ENCODE results near the gene CFAP74. TPM values are rescaled to one million over a fixed set of nuclear protein-coding genes. Genes with fewer than 3 reads are reported as not detected.

Gene CFAP74
- total and polyA plus RNA-seq, 2 of the 13 experiments (the other 11 are each of a cell fraction or from before 2014, with no cell fraction given) = 0.27 to 0.62 TPM

DNA sequence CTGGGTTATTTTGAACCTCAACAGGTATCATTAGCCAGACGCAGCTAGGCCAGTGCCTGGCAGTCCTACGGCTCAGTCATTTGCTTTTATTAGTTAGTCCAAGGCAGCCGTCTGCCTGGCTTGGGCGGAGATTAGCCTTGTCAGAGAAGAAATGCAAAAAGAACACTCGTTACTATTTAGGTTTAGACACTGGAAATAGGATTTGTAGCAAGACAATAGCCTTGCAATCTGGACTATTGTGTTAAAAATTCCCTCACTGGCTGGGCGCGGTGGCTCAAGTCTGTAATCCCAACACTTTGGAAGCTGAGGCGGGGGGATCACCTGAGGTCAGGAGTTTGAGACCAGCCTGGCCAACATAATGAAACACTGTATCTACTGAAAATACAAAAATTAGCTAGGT, 35.7 kb upstream of the CFAP74 start (continued):
- TF ChIP-seq, protein P1, sequence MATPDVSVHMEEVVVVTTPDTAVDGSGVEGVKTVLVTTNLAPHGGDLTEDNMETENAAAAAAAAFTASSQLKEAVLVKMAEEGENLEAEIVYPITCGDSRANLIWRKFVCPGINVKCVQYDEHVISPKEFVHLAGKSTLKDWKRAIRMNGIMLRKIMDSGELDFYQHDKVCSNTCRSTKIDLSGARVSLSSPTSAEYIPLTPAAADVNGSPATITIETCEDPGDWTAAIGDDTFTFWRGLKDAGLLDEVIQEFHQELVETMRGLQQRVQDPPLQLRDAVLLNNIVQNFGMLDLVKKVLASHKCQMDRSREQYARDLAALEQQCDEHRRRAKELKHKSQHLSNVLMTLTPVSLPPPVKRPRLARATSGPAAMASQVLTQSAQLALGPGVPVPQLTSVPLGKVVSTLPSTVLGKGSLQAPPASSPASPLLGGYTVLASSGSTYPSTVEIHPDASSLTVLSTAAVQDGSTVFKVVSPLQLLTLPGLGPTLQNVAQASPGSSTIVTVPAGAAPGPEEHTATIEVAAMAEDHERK (CRISPR knock-in tag; IDR thresholded peaks at IDR 0.05; ENCODE audit: low read depth) = no peak
- TF ChIP-seq ZC3H13 (CRISPR knock-in tag; IDR thresholded peaks at IDR 0.05) (no peak), RFXANK (CRISPR knock-in tag; IDR thresholded peaks at IDR 0.05) (no peak), DNMT3B (CRISPR knock-in tag; conservative IDR thresholded peaks at IDR 0.05) (no peak), ZBTB3 (CRISPR knock-in tag; IDR thresholded peaks at IDR 0.05; ENCODE audit: borderline replicate concordance, low read depth) (no peak), HNRNPUL1 (IDR thresholded peaks at IDR 0.05; ENCODE audit: low read depth, low read length) (no peak)

DNA sequence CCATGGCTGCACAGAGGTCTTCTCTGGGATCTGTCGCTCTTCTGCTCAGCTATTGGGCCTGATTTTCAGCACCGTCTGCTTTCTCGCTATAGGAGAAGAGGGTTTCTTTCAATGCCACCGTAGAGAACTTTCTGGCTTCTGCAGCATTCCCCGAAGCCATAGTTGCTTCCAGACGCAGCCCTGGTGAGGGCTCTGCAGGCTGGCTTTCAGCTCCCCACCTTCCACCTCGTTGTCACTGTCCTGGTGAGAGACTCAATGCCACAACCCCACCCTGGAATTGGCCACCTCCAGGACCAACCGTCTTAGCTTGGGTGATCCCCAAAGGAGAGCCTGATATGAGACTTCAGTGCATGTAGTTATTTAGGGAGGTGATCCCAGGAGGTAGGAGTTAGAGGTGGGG, 34.6 kb upstream of the CFAP74 start:
- BruUV-seq (replicated peaks) = no TSS peak
- H3K27me3 ChIP-seq (ENCODE audit: control insufficient read depth in 1 of 2, insufficient read depth in 2 of 2, low read length in 2 of 2) = peaks cover 13 to 57% of the 10 kb centered on the region in 2 experiments
- in situ Hi-C loops (cut with HindIII; ENCODE audit: extremely low pct_ligation_motif_present, low pct_unique_long_range_greater_than_20kb) (no loop called here), intact Hi-C loops (cut with micrococcal nuclease; ENCODE audit: unreplicated experiment) (no loop called here)
- no peak overlapping the region for H2AFZ ChIP-seq (ENCODE audit: low read length)
- no peak overlapping the region for H3K4me2 ChIP-seq (ENCODE audit: low read depth, low read length)
- TF ChIP-seq, protein P2, sequence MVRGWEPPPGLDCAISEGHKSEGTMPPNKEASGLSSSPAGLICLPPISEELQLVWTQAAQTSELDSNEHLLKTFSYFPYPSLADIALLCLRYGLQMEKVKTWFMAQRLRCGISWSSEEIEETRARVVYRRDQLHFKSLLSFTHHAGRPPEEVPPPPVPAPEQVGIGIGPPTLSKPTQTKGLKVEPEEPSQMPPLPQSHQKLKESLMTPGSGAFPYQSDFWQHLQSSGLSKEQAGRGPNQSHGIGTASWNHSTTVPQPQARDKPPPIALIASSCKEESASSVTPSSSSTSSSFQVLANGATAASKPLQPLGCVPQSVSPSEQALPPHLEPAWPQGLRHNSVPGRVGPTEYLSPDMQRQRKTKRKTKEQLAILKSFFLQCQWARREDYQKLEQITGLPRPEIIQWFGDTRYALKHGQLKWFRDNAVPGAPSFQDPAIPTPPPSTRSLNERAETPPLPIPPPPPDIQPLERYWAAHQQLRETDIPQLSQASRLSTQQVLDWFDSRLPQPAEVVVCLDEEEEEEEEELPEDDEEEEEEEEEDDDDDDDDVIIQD (CRISPR knock-in tag; IDR thresholded peaks at IDR 0.05; ENCODE audit: low read depth) = no peak
- TF ChIP-seq ZNF883 (CRISPR knock-in tag; IDR thresholded peaks at IDR 0.05; ENCODE audit: not compliant biosample characterization) (no peak), ZNF331 (CRISPR knock-in tag; IDR thresholded peaks at IDR 0.05) (peak; percentile 97)
- POLR2A ChIA-PET = interaction anchor here (1.3 kb wide), 1 partner anchor 11 kb away, joined by 3 read pairs; no protein-coding TSS in a partner anchor
- CTCF ChIA-PET (ENCODE audit: low intra/inter-chr PET ratio, low total read pairs) = no interaction called here
- FAIRE-seq (no peak), ATAC-seq (no peak), DNase-seq (ENCODE audit: low spot score) (no peak)
- H3K9me3 ChIP-seq (ENCODE audit: low read length) = no peaks in the 10 kb centered on the region
- H3K4me3 ChIP-seq (replicated peaks in 1 of 3; ENCODE audit: insufficient read depth in 1 of 3, low read depth in 2 of 3, low read length in 3 of 3) = no peak overlapping the region
- no peak overlapping the region for H3K9ac ChIP-seq (ENCODE audit: insufficient read depth, low read depth, low read length)
- no peaks in the 10 kb centered on the region for H3K36me3 ChIP-seq (replicated peaks in 1 of 2; ENCODE audit: control insufficient read depth in 1 of 2, insufficient read depth in 2 of 2, low read length in 2 of 2)
- no peak overlapping the region for H3K27ac ChIP-seq (ENCODE audit: extremely low read length, insufficient read depth, low read length)
- peaks cover 8% of the 10 kb centered on the region for H3K4me1 ChIP-seq (ENCODE audit: insufficient read depth, low read length)
- no peaks in the 10 kb centered on the region for H4K20me1 ChIP-seq (ENCODE audit: insufficient read depth, low read length)
- H3K79me2 ChIP-seq (ENCODE audit: insufficient read depth, low read length) = no peaks in the 10 kb centered on the region
- 44% methylated on average over 8 of the region's 8 CpGs for WGBS (ENCODE audit: low lambda C conversion rate)

Measured in HepG2 (cell line).